HG03159 (cell line): ENCODE results near the gene EXOC1.

Experiments used
- ATAC-seq: cut with Tn5 transposase; IDR thresholded peaks from one replicate; pipeline ENCODE4 v1.9.1; 2021; ENCODE audit warnings: mild to moderate bottlenecking, moderate library complexity; ENCODE audit not compliant: unreplicated experiment

Gene EXOC1

DNA sequence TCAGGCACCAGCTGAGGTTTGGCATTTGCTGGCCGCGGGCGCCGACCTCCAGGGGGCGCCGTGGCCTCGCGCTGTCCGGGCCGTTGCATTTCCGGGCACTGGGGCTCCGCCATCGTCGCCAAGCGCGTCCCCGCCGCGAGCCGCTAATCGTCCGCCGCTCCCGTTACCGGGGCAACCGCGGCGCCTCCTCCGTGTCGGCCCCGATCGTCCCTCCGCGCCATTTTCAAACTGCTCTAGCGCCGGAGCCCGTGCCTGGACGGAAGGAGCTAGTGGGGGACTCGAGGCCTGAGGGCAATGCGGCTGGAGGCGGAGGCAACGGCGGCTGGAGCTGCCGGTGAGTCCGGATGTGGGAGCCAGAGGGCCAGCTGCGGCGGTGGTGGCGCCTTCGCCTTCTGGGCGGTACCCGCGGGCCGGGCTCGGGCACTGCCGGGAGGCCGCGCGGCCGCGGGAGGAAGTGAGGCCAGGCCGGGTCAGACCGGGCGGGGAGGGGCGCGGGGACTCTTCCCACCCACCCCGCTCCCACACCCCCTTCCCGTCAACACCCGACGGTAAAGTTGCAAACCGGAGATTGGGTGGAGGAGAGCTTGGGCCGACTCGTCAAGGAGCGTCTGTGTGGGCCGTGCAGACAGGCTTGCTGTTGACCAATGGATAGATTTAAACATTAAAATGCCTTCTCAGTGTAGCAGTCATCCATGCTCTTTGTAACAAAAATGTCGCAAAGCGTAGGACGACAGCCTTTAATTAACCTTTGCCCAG is 95.5 kb downstream of the EXOC1 start, which contains the start of gene CEP135:
Gene CEP135, plus strand, starts transcription at position 220 of the 756 bp plus-strand sequence. CDS start 3,186 bp downstream, outside the sequence.
- ATAC-seq = peak; percentile 76

GRCh38 chr4:55949482-55949802 is 96.0 kb downstream of the EXOC1 start:
- no peak for ATAC-seq

GRCh38 chr4:55951191-55951922 is 97.9 kb downstream of the EXOC1 start:
- no peak for ATAC-seq
